ENCODE data around the gene USP47. TPM values are rescaled to one million over a fixed set of nuclear protein-coding genes. Genes with fewer than 3 reads are reported as not detected.

Gene USP47
- total and polyA plus RNA-seq, 8 donors, result 40.9 to 127 (median 108) TPM

- Histone ChIP-seq H3K27ac (no peak overlapping the region), H3K36me3 (no peaks in the 10 kb centered on the region), H3K4me1 (peaks cover 0 to 3% of the 10 kb centered on the region in 2 donors), H3K27me3 (peaks cover 7 to 68% of the 10 kb centered on the region in 2 donors), H3K9me3 (no peaks in the 10 kb centered on the region), H3K4me3 (no peak overlapping the region)
- intact Hi-C loops (cut with DNase I), result no loop called here
- DNase-seq (peak in 1 of 4 donors; percentile 14), ATAC-seq (no peak)
- TF ChIP-seq CTCF (IDR thresholded peaks at IDR 0.05), result no peak
Observed at GRCh38 chr11:12006552-12007229, 164.9 kb downstream of the USP47 start.

DNA sequence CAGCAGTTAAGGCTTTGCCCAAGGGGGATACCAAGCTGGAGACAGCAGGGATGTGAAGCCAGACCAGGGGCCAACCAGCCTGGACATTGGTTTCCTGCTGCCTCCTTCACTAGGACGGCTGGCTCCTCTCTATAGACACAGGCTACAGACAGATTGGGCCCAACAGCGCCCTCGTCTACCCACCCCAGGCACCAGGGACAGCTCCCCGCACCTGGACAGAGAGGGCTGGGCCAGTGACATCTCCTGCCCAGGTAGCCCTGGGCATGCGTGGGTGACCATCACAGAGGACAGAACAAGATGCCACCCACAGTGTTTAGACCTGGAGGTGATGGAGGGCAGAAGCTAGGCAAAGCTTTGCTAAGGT, 165.4 kb downstream of the USP47 start:
- ATAC-seq (no peak), DNase-seq (no peak)
- no peak overlapping the region for H3K27ac ChIP-seq
- H3K4me3 ChIP-seq, result no peak overlapping the region
- H3K9me3 ChIP-seq, result no peaks in the 10 kb centered on the region
- peaks cover 0 to 3% of the 10 kb centered on the region in 2 donors for H3K4me1 ChIP-seq
- peaks cover 7 to 71% of the 10 kb centered on the region in 2 donors for H3K27me3 ChIP-seq
- TF ChIP-seq CTCF (IDR thresholded peaks at IDR 0.05), result no peak
- H3K36me3 ChIP-seq, result no peaks in the 10 kb centered on the region
- intact Hi-C loops (cut with DNase I), result no loop called here

DNA sequence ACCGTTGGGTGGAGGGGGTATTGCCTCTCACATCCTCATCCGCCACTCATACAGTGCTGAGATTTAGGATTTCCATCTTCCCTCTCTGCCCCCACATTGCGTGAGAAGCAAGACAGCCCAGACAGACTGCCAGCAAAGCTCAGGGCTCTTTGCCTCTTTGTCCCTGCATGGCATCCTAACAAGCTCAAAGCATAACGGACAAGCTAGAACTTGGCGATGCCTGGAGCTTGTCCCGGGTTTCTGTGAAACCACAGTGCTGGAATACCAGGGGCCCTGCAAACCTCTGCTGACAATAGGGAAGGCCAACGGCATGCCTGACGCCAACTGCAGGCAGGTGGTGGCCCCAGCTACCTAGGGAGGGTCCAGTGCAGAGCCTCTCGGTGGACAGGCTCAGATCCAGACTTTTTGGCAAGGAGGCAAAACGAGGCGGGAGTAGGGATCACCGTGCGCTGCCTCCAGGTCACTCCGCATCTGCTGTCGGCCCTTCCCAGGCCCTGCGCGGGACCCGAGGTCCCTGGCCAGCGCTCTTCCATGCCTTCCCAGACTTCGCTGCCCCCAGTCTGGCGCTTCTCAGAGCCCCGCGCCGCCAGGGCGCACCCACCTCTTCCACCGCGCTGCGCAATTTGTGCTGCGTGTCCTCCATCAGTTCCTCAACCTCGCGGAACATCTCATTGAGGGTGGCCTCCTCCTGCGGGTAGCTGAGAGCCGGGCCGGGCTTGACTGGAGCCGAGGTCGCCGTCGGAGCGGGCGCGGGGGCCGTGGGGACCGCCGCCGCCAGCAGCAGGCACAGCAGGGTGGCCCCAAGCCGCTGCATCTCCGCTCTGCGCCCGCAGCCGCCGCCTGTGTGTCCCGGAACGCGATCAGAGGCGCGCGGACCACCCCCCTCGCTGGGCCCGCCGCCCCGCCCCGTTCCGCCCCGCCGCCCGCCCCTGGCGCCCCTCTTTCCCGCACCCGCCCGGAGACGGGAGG, 166.3 kb downstream of the USP47 start, which contains the start of gene DKK3:
DKK3 (minus strand) TSS at position 858 of the 969 bp plus-strand sequence; CDS start at position 814, 44 bp downstream.
- no peaks in the 10 kb centered on the region for H3K36me3 ChIP-seq
- no peaks in the 10 kb centered on the region for H3K9me3 ChIP-seq
- DNase-seq, result peak in 1 of 4 donors; percentile 23
- H3K27ac ChIP-seq, result peak within 1 kb of the TSS in 1 of 2 donors; percentile 42
- peaks cover 0 to 3% of the 10 kb centered on the region in 2 donors for H3K4me1 ChIP-seq
- intact Hi-C loops (cut with DNase I), result no loop called here
- TF ChIP-seq CTCF (IDR thresholded peaks at IDR 0.05), result no peak
- peak within 1 kb of the TSS; percentile 36 to 42 for H3K4me3 ChIP-seq
- peak; percentile 54 for ATAC-seq
- H3K27me3 ChIP-seq, result peaks cover 7 to 71% of the 10 kb centered on the region in 2 donors

Other genes with a start within 250 kb of the USP47 start
- gene GALNT18, start 220.0 kb upstream of the USP47 start, total RNA-seq, result 10 to 100 TPM; 39.3 to 42.6 TPM
- gene GALNT18, start 220.0 kb upstream of the USP47 start, polyA plus RNA-seq (ENCODE audit: insufficient read length in 6 of 6), result 10 to 100 TPM; 16.4 to 24.0 (median 22.0) TPM
- gene DKK3, start 166.7 kb downstream of the USP47 start, total RNA-seq, result 100 to 1,000 TPM; 122 to 156 TPM
- gene DKK3, start 166.7 kb downstream of the USP47 start, polyA plus RNA-seq (ENCODE audit: insufficient read length in 6 of 6), result 100 to 1,000 TPM; 158 to 198 (median 174) TPM